Measurements from ENCODE around the gene COL13A1.

The COL13A1 gene

DNA sequence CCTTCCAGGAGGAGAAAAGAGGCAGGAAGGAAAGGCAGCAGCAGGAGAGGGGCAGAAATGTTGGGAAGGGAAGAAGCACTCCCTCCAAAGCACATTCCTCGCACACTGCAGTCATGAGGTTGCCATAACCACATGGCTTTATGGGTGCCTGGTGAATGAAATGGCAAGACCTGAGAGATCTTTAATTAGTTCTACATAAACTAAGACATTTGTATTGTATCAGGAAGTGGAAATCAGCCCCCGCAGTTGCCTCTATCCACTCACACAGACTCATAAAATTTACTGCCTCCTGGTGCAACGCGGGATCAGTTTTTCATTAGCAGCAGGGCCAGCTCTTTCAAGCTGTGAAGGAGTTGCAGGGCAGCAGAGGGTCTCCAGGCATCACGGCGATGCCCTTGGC lies 106.4 kb downstream of the COL13A1 start:
- DNase-seq (ENCODE audit: low spot score) = no peak

DNA sequence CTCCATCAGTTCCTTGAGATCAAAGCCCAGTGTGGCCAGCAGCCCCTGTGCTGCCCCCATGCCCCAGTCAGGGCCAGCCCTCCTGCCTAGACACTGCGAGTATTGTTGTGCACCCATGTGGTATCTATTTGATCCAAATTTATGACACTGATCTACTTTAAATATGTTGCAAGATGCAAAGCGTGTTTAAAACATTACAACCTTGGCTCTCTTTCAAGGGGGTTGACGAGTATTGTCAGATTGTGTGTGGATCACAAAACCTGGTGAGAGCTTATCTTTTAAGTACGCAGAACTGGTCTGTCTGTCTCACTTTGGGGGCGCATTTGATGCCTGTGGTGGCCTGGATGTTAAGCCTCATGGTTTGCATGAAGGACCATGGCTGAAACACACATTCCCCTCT lies 108.9 kb downstream of the COL13A1 start:
- DNase-seq (ENCODE audit: low spot score) = no peak

DNA sequence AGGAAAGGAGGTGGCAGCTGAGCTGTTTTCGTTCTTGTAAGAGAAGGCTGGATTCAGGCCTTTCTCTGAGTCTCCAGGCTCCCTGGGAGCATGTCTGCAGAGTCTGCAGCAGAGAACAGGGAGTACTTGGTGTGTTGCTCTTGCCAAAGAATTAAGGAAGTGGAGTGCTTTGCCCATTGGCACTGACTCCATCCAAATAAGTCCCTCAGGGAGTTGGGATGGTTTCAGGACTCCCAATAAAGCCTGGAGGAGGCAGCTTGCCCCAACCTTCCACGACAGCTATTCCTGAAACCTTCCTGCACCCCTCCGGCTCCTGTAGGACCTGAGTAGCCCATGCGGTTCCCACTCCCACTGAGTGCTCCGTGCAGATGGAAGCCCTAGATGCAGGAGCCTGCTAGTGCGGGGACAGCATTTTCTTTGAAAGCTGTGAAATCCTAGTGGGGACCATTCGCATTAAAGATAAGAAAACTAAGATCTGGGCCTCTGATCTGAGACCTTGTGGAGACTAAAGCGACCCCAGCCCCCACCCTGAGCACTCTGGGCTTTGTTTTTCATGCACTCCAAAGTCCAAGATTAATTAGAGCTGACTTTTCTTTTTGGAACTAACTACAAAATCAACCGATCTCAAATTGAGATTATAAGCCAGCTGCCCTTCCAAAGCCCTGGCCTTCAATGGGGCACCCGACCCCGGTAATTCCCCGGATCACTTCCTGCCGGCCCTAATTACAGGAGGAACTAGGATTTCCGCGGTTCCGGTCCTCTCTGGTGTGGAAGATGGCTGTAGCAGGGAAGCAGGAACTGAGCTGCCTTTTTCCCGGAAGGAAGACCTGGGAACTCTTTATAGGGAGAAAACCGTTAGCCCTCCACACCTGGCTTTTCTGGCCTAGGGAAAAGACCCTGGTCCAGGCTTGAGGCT lies 110.2 kb downstream of the COL13A1 start:
- DNase-seq (ENCODE audit: low spot score) = peak; percentile 46

DNA sequence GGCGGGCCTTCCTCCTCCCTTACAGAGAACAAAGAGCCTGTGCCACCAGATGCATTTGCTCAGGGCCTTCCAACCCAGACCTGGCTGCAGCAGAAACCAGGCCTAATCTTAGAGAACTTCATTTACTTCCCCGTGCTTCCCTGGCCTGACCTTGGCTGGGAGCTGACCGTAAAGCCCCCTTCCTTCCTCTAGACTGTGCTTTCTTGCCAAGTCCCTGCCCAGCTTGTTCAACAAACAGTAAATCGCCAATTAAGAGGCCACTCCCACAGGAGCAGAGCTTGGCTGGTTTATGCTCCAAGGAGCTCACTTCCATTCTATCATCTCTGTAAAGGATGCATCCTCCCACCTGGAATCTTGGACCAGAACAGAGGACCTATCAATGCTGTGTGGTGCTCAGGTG lies 110.9 kb downstream of the COL13A1 start:
- no peak for DNase-seq (ENCODE audit: low spot score)

DNA sequence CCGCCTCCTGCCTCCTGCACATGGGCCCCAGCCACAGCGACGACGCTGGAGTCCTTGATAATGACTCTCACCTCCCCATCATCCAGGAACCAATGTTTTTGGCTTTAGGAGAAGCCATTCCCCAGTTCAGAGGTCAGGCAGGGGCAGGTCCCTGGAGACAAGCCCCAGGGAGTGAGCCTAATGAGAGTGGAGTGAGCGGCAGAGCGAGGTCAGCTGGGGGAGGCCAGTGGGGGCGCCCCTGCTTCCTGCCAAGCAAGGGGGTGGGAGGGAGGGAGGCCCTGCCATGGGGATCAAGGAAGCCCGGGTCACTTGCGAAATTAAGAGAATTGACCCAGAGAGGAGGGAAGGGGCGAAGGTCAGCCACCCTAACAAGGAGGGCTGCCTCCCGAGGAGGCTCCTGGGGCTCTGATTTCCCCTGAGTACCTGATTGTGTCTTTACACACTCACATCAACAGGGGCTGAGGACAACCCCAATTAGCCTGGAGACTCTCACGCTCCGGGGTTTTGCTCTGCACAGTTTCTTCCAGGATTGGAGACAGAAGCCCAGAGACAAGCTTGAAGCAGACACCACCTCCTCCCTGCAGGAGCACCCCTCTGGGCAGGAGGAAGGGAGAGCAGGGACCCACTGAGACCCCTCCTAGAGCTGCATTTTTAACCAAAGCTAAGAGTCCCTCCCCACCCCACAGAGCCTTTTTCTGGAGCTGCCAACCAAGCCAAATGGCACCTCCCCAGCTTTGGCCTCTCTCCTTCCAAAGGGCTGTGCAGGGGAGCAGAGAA lies 112.1 kb downstream of the COL13A1 start:
- no peak for DNase-seq (ENCODE audit: low spot score)

DNA sequence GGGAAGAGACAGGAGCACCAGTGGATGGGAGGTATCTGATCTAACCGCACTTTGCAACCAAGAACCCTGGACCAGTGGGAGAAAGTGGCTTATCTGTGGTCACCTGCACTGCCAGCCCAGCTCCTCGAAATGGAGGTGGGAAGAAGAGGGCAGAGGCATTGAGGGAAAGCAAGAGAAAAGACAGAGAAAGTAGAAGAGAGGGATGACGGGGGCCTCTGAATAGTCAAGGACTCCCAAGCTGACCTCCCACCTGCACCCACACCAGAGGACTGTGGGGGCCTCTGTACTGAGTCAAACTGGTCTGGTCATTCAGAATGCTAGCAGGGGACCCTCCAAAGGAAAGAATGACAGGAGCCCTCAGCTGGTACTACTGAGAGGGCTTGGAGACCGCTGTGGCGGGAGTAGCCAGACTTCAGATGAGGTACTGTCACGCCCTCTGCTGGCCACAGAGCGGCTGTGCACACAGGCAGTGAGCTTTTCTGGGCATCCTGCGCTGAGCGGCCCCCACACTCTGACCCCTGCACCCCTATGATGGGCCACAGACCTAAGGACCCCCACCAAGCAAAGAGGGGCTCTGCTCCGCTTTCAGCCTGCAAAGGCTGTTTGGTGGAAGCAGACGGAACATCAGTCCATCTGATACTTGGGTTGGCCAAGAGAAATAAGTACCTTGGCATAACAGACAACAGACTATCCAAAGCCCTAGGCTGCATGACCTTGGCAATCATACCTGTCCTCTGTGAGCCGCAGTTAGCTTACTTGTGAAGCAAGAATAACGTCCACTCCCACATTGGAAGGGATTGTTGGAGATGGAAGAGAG lies 112.9 kb downstream of the COL13A1 start:
- peak; percentile 86 for DNase-seq (ENCODE audit: low spot score)

DNA sequence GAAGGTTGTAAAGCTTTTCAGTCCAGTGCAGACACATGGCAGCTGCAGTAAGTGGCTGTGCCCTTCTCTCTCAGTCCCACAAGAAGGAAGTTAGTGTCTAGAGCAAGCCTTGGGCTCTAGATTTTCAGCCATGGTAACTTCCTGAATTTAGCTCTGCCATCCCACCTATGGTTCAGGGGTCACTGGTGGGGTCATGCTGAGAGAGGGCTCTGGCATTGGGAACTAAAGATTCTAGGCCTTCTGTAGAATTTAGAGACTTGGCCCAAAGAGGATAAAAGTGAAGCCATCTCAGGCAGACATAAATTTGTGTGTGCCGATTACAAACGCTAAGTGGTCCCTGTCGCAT lies 113.5 kb downstream of the COL13A1 start:
- DNase-seq (ENCODE audit: low spot score) = no peak

DNA sequence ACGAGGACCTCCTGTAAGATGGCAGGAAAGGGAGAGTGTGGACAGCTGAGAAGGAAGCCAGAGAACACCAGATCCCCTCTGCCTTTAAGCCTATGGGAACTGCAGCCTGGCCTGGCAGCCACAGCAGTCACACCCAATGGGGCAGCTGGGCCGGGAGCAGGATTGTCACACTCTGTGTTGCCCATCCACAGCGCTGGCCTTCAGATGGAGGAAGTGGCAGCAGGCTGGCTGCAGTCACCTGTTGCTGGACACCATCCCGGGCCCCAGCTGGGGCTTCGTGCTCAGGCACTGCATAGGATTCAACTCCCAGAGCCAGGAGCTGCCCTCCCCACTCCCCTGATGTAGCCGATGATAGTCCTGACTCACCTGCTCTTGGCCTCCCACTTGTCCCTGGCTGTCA lies 114.4 kb downstream of the COL13A1 start:
- no peak for DNase-seq (ENCODE audit: low spot score)

DNA sequence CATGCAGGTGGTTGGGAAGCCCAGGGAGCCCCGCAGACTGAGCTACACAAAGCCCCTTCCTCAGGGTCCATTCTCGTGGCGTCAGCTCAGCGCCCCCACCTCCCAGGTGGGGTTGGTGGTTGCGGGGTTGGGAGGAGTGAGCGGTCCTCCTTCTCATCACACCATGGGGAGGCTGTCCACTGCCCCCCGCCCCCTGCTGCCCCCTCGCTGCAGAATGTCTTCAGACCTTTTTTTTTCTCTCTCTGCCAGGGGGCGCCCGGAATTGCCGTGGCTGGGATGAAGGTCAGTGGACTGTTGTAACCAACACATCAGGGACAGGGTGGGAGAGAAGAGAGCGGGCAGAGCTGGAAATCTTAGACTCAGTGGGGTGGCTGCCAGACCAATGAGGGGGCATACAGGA lies 116.3 kb downstream of the COL13A1 start:
- no peak for DNase-seq (ENCODE audit: low spot score)

DNA sequence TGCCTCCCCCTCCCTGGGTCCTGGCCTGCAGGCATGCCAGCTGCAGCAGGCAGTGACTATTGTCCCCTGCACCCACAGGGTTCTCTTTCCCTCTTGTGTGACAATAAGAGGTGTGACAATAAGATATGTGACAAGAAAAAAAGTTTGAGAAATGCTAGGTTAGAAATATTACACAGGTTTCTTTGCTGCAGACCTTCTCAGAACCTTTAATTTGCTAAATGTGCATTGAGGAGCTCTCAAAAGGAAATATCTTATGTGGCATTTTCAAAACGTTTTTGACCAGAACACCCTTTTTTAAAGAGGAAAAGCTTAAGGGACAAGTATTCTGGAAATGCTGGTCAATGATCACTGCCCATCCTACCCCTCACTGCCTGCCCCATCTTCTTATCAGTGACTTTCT lies 117.5 kb downstream of the COL13A1 start:
- no peak for DNase-seq (ENCODE audit: low spot score)

DNA sequence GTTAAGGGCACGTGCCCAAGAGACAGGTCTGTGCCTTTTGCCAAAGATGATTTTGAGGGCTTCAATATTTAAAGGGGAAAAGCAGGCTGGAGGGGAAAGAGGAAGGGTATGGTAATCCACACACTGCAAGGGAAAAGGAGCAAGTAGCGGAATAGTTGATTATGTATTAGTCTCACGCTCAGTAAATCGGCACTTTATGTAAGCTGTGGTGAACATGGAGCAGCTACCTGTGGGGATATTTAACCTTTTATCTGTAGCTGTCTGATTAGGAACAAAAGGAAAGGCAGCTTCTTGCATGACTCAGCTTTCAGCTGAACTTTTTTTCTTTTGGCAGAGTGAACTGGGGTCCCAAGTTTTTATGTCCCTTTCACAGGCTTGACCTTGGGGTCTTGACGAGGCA lies 123.4 kb downstream of the COL13A1 start:
- no peak for DNase-seq (ENCODE audit: low spot score)

DNA sequence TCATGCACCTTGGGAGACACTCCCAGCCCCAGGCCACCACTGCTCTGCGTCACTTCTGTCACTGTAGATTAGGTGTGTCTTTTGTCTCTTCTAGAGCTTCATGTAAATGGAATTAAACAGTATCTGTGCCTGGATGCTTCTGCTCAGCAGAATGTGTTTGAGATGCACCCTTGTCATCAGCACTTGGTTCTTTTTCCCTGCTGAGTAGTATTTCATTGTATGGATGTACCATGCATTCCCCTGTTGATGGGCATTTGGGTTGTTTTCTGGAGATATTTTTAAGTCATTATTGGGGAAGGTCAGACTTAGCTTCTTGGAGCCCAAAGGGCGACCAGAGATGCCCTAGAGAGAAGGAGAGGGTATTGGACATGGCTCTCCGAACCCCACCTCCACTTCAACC lies 126.6 kb downstream of the COL13A1 start:
- no peak for DNase-seq (ENCODE audit: low spot score)

DNA sequence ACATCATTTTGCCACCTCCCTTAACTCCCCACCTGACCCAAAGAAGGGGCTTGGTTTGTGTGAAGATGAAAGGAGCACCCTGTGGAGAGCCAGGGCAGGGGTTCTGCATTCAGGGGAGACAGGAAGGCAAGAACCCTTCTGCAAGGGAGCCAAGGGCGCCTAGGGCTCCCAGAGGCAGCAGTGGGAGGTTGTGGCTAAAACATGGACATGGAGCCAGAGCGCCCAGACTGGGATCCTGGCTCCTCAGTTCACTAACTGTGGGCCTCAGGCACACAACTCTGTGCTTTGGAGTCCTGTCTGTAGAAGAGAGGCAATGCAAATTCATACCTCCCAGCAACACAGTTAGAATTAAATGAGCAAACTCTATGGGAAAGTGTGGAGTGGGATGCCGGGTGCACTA lies 127.9 kb downstream of the COL13A1 start:
- DNase-seq (ENCODE audit: low spot score) = no peak

DNA sequence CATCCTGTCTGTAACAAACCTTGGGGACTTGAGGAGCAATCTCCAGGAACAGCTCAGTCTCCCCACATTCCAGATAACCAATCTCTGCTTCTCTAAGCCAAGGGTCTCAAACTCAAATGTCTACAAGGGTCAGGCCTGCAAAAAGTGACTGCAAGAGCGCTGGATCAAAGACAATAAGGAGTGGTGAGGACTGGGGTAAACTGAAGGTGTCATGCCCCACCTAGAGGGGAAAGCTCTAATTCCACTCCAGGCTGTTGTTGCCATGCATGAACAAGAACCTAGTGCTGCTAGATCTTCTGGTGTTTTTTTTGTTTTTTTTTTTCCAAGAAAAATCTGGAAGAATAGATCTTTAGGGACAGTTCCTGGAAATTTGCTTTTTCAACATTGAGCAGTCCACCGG lies 133.1 kb downstream of the COL13A1 start:
- no peak for DNase-seq (ENCODE audit: low spot score)

DNA sequence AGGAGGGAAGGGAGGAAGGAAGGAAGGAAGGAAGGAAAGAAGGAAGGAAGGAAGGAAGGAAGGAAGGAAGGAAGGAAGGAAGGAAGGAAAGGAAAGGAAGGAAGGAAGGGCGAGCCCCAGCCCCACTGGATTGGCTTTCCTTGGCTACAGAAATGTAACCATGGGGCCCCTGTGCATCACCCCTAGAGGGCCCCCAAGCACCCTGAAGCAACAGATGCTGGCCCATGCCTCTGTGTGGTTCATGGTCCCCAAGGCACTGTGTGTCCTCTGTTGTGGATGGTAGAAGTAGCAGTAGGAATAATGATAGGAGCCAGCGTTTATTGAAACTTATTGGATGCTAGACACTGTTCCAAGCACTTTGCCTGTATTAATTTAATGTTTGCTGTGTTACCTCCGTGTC lies 134.4 kb downstream of the COL13A1 start:
- DNase-seq (ENCODE audit: low spot score) = no peak

DNA sequence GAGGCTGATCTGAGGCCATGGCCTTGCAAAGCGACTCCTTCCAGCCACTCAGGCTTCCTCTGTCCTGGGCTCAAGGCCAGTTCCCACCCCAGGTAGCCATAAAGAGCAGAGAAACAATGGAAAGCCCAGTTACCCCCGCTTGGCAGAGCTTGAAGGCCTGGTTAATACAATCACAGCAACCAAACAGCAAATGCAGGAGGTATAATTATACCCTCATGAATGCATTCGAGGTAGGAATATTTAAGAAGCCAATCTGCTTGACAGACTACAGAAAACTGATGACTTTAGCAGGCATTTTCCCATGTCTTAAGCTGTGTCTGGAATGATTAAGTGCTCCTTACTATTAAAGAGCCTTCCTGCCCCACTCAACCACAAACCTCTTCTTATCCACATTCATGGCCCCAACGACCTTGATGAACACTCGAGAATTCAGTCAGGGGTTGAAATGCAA lies 136.9 kb downstream of the COL13A1 start:
- DNase-seq (ENCODE audit: low spot score) = no peak

DNA sequence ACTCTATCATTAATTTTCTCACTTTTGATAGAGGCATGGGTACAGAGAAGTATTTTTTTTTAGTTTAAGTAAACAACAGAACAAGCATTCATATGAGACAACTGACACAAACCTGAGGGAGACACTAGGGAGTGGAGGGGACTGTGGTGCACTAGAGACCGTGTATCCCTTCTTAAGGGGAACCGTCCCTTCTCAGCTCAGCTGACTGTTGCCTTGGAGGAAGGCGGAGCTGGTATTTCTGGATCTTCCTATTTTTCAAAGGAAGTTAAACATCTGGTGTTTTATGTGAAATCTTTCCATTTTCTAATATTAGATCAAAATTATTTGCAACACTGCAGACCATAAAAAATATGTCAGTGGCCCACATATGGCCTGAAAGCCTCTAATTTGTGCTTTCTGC lies 137.4 kb downstream of the COL13A1 start:
- DNase-seq (ENCODE audit: low spot score) = no peak

DNA sequence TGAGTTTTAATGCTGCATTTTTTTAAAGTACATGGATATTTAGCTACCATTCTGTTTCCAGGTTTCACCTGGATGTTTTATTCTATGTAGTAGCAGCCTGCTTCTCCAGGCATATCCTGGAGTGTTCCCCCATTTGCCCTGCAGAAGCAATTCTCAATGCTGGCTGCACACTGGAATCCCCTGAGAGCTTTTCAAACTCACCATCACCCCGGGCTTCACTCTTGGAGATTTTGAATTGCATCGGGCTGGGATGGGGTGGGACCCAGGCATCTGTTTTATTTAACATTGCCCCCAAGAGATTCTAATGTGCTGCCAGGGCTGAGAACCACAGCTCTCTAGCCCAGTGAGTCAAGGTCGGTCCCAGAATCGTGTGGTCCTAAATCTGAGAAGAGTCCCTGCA lies 137.8 kb downstream of the COL13A1 start:
- DNase-seq (ENCODE audit: low spot score) = no peak

DNA sequence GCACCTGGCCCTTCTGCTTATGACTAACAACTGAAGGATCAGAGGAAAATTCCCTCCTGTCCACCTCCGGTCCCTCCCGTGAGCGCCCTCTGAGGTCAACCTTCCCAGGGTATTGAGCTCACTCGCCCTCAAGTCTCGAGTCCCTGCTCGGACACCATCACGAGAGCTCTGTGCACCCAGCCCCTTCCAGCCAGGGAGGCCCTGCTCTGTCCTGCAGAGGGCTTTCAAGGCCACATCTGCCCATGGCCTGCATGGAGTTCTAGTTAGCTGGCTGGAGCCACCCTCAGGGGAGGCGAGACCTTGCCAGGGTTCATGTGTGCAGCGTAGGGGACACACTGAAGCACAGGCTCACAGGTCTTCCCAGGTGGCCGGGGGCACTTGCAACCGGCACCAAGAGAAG lies 140.0 kb downstream of the COL13A1 start:
- no peak for DNase-seq (ENCODE audit: low spot score)

DNA sequence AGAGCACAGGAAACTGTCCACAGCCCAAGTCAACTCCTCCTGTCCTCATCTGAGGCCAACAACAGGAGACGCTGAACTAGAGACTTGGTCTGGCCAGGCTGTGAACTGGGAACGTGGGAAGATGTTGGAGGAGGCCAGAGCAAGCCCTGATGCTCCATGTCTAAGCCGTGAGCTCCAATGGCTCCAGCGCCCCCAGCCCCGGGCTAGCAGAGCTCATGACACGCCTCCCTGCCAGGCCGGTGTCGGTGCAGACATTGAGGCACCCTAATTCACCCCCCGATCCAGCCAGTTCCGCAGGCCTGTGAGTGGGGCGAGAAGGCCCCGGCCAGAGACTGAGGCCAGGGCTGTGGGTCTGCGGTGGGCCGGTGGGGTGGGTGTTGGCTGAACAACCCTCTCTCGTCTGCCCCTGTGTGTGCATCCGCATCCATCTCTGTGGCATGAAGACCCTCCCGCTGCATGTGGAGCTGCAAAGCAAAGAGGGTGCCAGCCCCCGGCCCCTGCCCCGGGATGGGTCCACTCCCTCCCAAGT lies 141.7 kb downstream of the COL13A1 start:
- no peak for DNase-seq (ENCODE audit: low spot score)

DNA sequence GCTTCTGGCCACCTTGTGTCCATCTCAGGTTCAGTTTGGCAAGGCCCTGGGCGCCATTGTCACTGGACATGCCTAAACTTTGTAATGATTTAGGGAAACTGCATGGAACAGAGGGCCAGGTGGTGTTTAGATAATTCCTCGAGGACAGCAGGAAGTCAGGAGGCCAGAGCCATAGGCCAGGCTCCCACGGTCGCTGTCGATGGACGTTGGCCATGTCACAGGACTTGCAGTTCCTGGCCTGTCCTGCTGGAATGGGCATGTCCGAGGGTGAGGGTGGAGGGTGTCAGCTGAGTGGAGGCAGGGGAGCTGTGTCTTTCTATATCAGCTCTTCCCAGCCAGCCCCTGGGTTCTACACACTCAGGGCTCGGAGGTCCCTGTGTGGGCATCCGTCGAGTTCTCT lies 143.1 kb downstream of the COL13A1 start:
- DNase-seq (ENCODE audit: low spot score) = no peak

DNA sequence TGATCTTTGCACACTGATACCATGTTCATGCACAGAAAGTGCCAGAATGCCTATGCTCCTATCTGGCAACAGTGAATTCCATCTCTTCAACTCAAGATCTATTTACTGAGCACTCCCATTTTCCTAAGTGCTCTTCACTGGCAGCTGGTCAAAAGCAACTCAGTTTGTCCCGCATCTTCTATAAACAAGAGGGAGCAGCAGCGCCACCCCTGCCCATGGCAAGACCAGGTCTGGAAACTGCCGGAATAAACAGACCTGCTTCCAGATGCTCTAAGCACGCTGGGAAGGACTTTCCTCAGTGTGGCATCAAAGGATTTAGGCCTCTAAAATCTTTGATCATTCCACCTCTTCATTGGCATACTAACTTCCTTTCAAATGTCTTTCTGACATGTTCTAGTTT lies 146.6 kb downstream of the COL13A1 start:
- no peak for DNase-seq (ENCODE audit: low spot score)

Measured in AG08395 (cell line).